ENCODE results near the gene KRTAP1-4.
"Not testable (repeated sequence)": the region's sequence is repeated elsewhere in the genome, so short reads cannot be mapped to it uniquely, and the experiment has no call there.

KRTAP1-4 gene, protein sequence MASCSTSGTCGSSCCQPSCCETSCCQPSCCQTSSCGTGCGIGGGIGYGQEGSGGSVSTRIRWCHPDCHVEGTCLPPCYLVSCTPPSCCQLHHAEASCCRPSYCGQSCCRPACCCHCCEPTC

DNA sequence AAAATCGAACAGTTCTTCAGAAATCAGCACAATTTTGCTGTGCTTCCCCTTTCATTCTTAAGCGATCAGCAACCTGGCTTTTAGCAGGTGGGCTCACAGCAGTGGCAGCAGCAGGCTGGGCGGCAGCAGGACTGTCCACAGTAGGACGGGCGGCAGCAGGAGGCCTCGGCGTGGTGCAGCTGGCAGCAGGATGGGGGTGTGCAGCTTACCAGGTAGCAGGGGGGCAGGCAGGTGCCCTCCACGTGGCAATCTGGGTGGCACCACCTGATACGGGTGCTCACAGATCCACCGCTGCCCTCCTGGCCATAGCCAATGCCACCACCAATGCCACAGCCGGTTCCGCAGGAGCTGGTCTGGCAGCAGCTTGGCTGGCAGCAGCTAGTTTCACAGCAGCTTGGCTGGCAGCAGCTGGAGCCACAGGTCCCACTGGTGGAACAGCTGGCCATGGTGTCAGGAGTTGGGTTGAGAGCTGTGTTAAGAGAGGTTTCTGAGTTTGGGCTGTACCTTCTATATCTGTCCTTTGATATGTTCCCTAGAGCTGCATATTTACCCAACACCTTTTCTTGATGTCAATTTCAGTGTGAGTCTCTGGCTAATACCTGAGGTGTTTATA is at the start of gene KRTAP1-4:
Gene KRTAP1-4, minus strand, starts transcription at position 563 of the 613 bp plus-strand sequence. Its CDS starts 117 bp downstream, at position 446.
- no peak for DNase-seq

- DNase-seq: no peak
Measured at GRCh38 chr17:41076788-41077187, 46.8 kb upstream of the KRTAP1-4 start.

GRCh38 chr17:41073676-41074075 is 43.7 kb upstream of the KRTAP1-4 start:
- DNase-seq: no peak

DNA sequence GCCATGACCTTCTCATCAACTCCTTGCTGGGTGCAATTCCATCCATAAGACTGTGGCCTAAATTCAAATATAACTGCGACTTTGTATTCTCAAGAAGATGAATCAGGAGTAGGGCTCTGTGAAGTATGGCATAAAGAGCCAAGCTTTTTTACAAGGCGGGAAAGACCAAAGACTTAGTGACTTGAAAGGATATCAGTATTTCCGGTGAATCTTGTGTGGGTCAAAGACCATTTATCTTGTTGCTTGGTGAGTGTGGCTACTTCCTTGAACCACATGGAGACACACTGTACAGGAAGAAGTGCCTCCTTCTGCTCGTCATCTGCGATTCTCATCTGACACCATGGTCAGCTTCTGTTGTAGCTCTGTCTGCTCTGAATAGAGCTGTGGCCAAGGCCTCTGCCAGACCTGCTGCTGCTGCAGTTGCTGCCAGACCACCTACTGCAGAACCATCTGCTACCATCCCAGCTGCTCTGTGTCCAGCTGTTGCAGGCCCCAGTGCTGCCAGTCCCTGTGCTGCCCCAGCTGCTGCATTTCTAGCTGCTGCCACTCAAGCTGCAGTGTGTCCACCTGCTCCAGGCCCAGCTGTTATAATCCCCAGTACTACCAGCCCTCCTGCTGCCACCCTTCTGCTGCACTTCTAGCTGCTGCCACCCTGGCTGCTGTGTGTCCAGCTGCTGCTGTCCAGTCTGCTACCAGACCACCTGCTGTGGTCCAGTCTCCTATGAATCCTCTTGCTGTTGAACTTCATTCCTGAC is 41.8 kb upstream of the KRTAP1-4 start:
- no peak for DNase-seq

GRCh38 chr17:41069031-41069430 is 39.0 kb upstream of the KRTAP1-4 start:
- DNase-seq: no peak

DNA sequence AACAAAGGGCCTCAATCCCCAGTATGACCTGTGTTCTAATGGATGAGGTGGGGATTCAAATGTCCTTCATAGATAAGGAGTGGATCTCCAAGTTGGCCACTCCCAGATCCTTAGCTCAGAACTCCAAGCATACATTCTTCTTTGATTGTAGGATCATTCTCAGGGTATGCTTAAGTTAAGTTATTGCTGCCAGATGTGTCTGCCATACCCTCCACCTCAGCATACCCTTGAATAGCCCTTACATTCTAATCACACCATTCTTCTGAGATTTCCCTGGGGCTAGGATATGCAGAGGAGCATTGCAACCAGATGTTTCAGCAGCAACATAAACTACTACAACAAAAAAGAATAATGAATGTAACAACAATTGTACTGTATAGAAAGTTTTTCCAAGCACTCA is 37.3 kb upstream of the KRTAP1-4 start:
- DNase-seq: no peak

- no peak for DNase-seq
Measured at GRCh38 chr17:41065829-41066624, 36.0 kb upstream of the KRTAP1-4 start, which contains the start of gene KRTAP2-4. KRTAP2-4 (minus strand) TSS chr17:41065879; CDS start chr17:41065845, 34 bp downstream.

DNA sequence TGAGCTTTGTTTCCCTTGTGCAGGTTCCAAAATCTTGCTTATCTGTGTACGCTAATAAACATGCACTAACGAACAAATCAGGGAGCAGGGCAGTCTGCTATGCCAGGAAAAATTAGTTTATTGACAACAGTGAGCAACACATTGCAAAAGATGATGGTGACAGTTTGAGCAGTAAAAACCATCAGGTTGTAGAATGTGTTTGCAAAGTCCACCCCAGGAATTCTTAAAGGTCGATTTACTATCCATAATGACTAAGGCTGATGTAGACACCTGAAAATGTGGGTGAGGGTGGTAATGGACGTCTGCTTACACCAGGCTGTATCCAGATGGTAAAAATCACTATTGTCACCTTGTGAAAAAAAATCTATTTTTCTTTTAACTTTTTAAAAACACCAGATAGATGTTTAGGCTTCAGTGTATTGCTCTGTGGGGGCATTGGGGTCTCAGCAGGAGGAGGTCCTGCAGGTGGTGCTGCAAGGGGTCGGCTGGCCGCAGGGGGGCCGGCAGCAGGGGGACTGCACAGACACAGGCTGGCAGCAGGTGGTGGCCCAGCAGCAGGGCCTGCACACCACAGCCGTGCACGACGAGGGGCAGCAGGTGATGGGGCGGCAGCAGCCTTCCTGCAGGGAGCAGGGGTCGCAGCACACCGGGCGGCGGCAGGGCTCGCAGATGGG is 35.2 kb upstream of the KRTAP1-4 start:
- DNase-seq: not testable (repeated sequence)

GRCh38 chr17:41064301-41064700 is 34.3 kb upstream of the KRTAP1-4 start:
- no peak for DNase-seq

DNA sequence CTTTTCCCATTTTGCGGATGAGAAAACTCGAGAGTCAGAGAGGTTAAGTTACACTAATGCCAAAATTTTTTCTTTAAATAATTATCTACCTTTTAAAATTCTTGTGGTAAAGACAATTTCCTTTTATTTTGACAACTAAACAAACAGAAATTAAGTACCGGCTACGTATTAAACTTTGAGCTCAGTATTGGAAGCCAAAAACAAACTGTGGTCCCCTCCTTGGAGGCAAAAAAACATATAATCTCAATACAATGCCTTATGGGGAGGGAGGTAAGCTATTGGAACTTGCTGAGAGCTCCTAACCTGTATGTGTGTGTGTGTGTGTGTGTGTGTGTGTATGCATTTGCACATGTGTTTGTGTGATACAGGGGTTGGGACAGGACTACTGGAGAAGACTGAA is 33.5 kb upstream of the KRTAP1-4 start:
- DNase-seq: no peak

DNA sequence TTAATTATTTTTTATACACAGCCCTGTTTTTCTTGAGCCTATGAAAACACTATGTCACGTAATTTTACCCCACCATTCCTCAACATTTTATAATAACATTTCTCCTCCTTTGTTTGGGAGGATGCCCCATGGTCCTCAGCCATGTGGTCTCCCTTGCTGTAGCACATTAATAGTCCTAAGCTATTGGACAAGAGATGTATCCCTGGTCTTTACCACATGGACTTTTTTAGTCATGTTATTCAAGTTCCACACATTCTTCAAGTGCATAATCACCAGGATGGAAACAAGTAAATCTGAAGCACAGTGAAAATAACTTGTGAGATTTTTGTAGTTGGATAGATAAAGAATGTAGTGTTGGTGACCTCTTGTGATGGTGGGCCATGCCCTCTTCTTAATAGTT is 32.0 kb upstream of the KRTAP1-4 start:
- DNase-seq: no peak

GRCh38 chr17:41060052-41060604 is 30.1 kb upstream of the KRTAP1-4 start, which contains the start of gene KRTAP2-3:
KRTAP2-3 (minus strand) TSS chr17:41060114; CDS start chr17:41060050, 64 bp downstream.
- no peak for DNase-seq

GRCh38 chr17:41059276-41060051 is 29.5 kb upstream of the KRTAP1-4 start:
- not testable (repeated sequence) for DNase-seq

DNA sequence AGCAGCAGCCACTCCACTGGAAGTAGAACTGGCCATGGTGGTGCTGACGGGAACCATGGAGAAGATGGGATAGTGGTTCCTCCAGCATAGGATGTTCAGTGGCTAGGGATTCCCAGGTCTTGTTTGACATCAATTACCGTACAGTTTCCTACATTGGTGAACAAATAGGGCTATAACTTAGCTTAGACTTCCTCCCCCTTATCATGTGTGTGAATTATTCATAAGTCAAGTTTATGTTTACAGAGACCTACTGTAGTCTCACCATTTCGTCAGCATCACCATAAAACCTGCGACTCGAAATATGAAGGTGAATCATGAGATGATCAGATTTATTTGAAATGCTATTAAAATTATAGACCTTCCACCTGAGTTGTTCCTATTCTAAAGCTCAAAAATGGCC is 28.7 kb upstream of the KRTAP1-4 start:
- DNase-seq: no peak

DNA sequence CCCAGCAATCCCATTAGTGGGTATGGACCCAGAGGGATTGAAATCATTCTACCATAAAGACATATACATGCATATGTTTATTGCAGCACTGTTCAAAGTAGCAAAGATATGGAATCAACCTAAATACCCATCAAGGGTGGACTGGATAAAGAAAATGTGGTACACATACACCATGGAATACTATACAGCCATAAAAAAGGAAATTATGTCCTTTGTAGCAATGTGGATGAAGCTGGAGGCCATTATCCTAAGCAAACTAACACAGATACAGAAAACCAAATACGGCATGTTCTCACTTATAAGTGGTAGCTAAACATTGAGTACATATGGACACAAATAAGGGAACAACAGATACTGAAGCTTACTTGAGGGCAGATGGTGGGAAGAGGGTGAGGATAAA is 27.6 kb upstream of the KRTAP1-4 start:
- DNase-seq: no peak

DNA sequence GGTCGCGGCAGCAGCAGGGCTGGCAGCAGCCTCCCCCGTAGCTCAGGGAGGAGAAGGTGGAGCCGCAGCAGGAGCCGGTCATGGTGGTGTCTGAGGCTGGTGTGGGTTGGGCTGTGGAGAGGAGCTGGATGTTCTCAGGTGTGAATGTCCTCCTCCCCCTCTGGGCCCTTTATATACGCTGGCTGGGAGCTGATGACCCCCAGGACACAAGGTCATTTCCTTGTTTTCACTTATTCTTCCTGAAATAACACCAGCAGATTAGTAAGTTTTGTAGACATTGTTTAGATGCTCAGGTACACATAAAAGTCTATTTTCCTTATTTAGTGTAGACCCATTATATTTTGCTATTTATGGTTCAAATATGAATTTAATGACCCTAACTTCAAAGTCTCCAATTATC is 25.1 kb upstream of the KRTAP1-4 start, which contains the start of gene KRTAP2-2:
Gene KRTAP2-2, minus strand, starts transcription at position 101 of the 400 bp plus-strand sequence. Its CDS starts 19 bp downstream, at position 82.
- not testable (repeated sequence) for DNase-seq

DNA sequence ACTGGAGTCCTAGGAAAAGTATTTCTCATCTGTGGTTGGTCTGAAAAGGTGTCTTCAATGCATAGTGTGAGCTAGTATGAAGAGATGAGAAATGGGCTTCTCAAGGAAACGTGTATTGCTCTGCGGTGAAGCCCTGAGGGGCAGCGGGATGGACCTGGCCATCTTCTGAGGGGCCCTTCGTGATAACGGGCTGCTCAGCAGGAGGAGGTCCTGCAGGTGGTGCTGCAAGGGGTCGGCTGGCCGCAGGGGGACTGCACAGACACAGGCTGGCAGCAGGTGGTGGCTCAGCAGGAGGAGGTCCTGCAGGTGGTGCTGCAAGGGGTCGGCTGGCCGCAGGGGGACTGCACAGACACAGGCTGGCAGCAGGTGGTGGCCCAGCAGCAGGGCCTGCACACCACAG is 24.6 kb upstream of the KRTAP1-4 start:
- DNase-seq: not testable (repeated sequence)

DNA sequence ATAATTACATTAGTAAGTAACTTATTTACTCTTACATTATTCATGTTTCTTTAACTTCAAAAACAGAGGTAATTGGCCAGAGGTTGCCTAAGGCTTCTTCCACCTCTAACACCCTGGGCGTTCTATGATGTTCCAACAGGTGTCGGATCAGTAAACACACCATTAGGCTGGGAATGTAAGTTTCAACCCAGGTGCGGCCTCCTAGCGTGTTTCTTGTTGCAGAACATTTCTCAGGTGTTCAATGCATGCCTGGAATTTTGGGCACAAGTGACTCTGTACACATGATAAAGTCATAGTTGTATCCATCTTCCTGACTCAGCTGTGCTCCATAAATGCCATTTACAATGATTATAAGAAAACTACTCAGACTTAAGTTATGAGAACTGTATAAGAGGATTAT is 24.0 kb upstream of the KRTAP1-4 start:
- no peak for DNase-seq

GRCh38 chr17:41052566-41052965 is 22.6 kb upstream of the KRTAP1-4 start:
- DNase-seq: no peak

- no peak for DNase-seq
Measured at GRCh38 chr17:41049110-41049509, 19.1 kb upstream of the KRTAP1-4 start.

GRCh38 chr17:41048441-41048840 is 18.4 kb upstream of the KRTAP1-4 start:
- DNase-seq: no peak

Measured in CD4-positive, alpha-beta T cell treated with Interleukin-21 for 1 hour (primary cell).